Heart left ventricle (tissue), 16 donors: ENCODE measurements around the gene ARHGAP24. TPM values are rescaled to one million over a fixed set of nuclear protein-coding genes. Genes with fewer than 3 reads are reported as not detected.
A peak's percentile ranks its signal among the peaks of the same experiment; 100 is the strongest.

ENCODE experiments used
- ATAC-seq, 4 donors: fragments of 200-7000 bp; cut with Tn5 transposase; one replicate each; pipeline ENCODE4 v1.9.1; 2020 to 2022; ENCODE audit warnings: moderate library complexity in 4 of 4, mild to moderate bottlenecking in 3 of 4, moderate number of reproducible peaks in 1 of 4
- DNase-seq, 5 donors: peaks; one replicate each; pipeline ENCODE4 v3.0.0-alpha.2; 2020
- H3K27ac ChIP-seq, 12 donors: fragments of 200-600 bp; sonication (generic) in 4 of 12; one replicate each; pipeline versions ENCODE4 v1.5.0 to v1.8.0; 2016 to 2022; ENCODE audit warnings: mild to moderate bottlenecking in 2 of 12
- H3K27me3 ChIP-seq, 9 donors: fragments of 200-600 bp; sonication (generic) in 2 of 9; one replicate each; pipeline versions ENCODE4 v1.5.1 to v1.8.0; 2016 to 2022; ENCODE audit warnings: mild to moderate bottlenecking in 3 of 9
- H3K36me3 ChIP-seq, 9 donors: fragments of 200-600 bp; sonication (generic) in 2 of 9; one replicate each; pipeline versions ENCODE4 v1.5.0 to v1.8.0; 2018 to 2022; ENCODE audit warnings: mild to moderate bottlenecking in 2 of 9
- H3K4me1 ChIP-seq, 12 donors: fragments of 200-600 bp; sonication (generic) in 4 of 12; one replicate each; pipeline versions ENCODE4 v1.5.0 to v1.8.0; 2016 to 2022; ENCODE audit warnings: mild to moderate bottlenecking in 3 of 12
- H3K4me3 ChIP-seq, 12 donors: fragments of 200-600 bp; sonication (generic) in 4 of 12; one replicate each; pipeline versions ENCODE4 v1.5.0 to v1.8.0; 2017 to 2022; ENCODE audit warnings: mild to moderate bottlenecking in 9 of 12, moderate library complexity in 4 of 12
- H3K9me3 ChIP-seq, 12 donors: fragments of 200-600 bp; sonication (generic) in 4 of 12; one replicate each; pipeline versions ENCODE4 v1.5.0 to v1.8.0; 2016 to 2022; ENCODE audit warnings: mild to moderate bottlenecking in 1 of 12
- CTCF ChIP-seq, 12 donors: fragments of 200-600 bp; sonication (generic) in 4 of 12; IDR thresholded peaks; one replicate each; pipeline versions ENCODE4 v1.5.0 to v1.8.0; 2018 to 2022; ENCODE audit warnings: antibody characterized with exemption in 12 of 12, mild to moderate bottlenecking in 5 of 12
- POLR2A ChIP-seq, 2 donors: fragments of 450-650 bp; IDR thresholded peaks; one replicate each; pipeline ENCODE4 v1.6.1; 2017; ENCODE audit warnings: antibody characterized with exemption in 2 of 2, mild to moderate bottlenecking in 2 of 2, moderate library complexity in 2 of 2
- WGBS, 4 donors: extraction: QIAGEN DNeasy Blood & Tissue Kit in 2 of 4; methylation state at CpG; one replicate each; pipeline versions ENCODE4 v1.1.5 to v1.1.7; 2013 to 2018; 5-methylcytosine and 5-hydroxymethylcytosine counted together
- intact Hi-C, 10 donors: fragments of 100-400 bp; cut with DNase I; formaldehyde crosslinking; loops; one replicate each; pipeline versions ENCODE4 v1.11.1 to v1.14.2; 2022
- polyA plus RNA-seq, 2 donors: library from polyadenylated mRNA; stranded (reverse); fragments of 200-250 nt; gene quantifications; one replicate each; pipeline ENCODE4 v1.2.3, GENCODE V29; 2013
- total RNA-seq, 9 donors: library from RNA; depleted of rRNA in 2 of 9; stranded (reverse); fragments of >200 nt in 2 of 9; fragmentation: NEBNext Ultra II Directional in 3 of 9; extraction: Animal tissue kit (Norgen Biotek cat#: 25700) in 3 of 9; gene quantifications; one replicate each; pipeline versions ENCODE4 v1.1.0 to v1.2.4, GENCODE V29; 2016 to 2023
- donor health status: ischemic (EF 13 %, LVEDD 7.1; RV severe dilation, severe dysfunction).
- donor health status: healthy with polysubstance abuse.
- donor health status: DM: no; HTN: yes; CAD: no.
- donor health status: DM: no; HTN: no; CAD: no.
- donor health status: ischemic (EF 25% LVEDD 6.9; RV normal size, moderate dysfunction).
- donor health status: ischemic (EF 25% LVEDD 5.7; RV mildly dilated, moderate dysfunction).
- donor health status: healthy.
- donor health status: DM: yes; HTN: yes; CAD: no.
- donor health status: ischemic (EF 35%, LVEDD 5.7; RV mildly dilated, moderate dysfunction).
- donor health status: nonischemic (EF 11% LVEDD 7.7; RV severe dilation, severe dysfunction).
- donor health status: DM: yes; HTN: yes; CAD: no.
- donor health status: PGD.
- donor health status: ischemic (EF 29% LVEDD 5.4; RV normal size, mild dysfunction).
- donor health status: nonischemic (EF 23%, LVEDD 6.1; RV moderate dilation, normal function).

ARHGAP24 gene
- total and polyA plus RNA-seq, 11 donors, result 4.5 to 36.9 (median 18.9) TPM

GRCh38 chr4:85707611-85708010 is 232.7 kb downstream of the ARHGAP24 start:
- no peak for DNase-seq
- Histone ChIP-seq H3K27me3 (no peaks in the 10 kb centered on the region), H3K9me3 (no peaks in the 10 kb centered on the region), H3K27ac (peak overlapping the region in 3 of 12 donors; percentile 30 to 37 (median 32)), H3K4me3 (peak overlapping the region in 2 of 12 donors; percentile 19 to 24), H3K4me1 (peaks cover 0 to 20% (median 5%) of the 10 kb centered on the region in 12 donors), H3K36me3 (no peaks in the 10 kb centered on the region)
- WGBS, 4 donors, result 40 to 59% (median 48%) methylated on average over 5 of the region's 5 CpGs
- intact Hi-C loops, result no loop called here
- ATAC-seq, result peak in 1 of 4 donors; percentile 74
- TF ChIP-seq POLR2A (IDR thresholded peaks at IDR 0.05) (no peak), CTCF (IDR thresholded peaks at IDR 0.05) (no peak)

DNA sequence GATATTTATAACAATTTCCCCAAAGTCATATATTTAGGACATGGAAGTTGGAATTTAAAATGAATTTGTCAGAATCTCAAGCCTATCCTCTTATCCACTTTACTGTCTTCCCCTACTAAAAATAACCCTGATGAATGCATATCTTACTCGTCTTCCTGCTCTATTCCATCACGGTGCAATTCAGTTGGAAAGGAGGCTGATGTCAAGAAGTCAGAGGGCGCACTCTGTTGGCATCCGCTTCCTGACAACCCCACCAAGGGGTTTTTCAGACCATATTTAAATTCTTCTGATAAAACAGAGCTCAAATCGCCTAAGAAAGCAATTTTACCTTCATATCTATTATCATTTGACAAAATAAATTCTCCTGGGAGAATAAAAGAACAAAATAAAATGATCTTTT is 233.5 kb downstream of the ARHGAP24 start:
- Histone ChIP-seq H3K27ac (peak overlapping the region in 2 of 12 donors; percentile 30 to 32), H3K9me3 (no peaks in the 10 kb centered on the region), H3K27me3 (no peaks in the 10 kb centered on the region), H3K36me3 (no peaks in the 10 kb centered on the region), H3K4me1 (peaks cover 0 to 13% (median 5%) of the 10 kb centered on the region in 12 donors), H3K4me3 (no peak overlapping the region)
- TF ChIP-seq POLR2A (IDR thresholded peaks at IDR 0.05), result no peak
- TF ChIP-seq CTCF (IDR thresholded peaks at IDR 0.05), result no peak
- ATAC-seq, result no peak
- intact Hi-C loops, result no loop called here
- 36 to 48% (median 42%) methylated on average over 5 of the region's 5 CpGs for WGBS, 4 donors
- DNase-seq, result no peak

GRCh38 chr4:85713005-85713404 is 238.1 kb downstream of the ARHGAP24 start:
- H3K36me3 ChIP-seq, result no peaks in the 10 kb centered on the region
- WGBS, 4 donors, result 93 to 97% (median 93%) methylated on average over 5 of the region's 5 CpGs
- no peaks in the 10 kb centered on the region for H3K27me3 ChIP-seq
- intact Hi-C loops, result no loop called here
- no peak for DNase-seq
- ATAC-seq, result no peak
- no peaks in the 10 kb centered on the region for H3K9me3 ChIP-seq
- H3K27ac ChIP-seq, result no peak overlapping the region
- H3K4me3 ChIP-seq, result no peak overlapping the region
- TF ChIP-seq POLR2A (IDR thresholded peaks at IDR 0.05) (no peak), CTCF (IDR thresholded peaks at IDR 0.05) (no peak)
- peaks cover 0 to 38% (median 5%) of the 10 kb centered on the region in 12 donors for H3K4me1 ChIP-seq

DNA sequence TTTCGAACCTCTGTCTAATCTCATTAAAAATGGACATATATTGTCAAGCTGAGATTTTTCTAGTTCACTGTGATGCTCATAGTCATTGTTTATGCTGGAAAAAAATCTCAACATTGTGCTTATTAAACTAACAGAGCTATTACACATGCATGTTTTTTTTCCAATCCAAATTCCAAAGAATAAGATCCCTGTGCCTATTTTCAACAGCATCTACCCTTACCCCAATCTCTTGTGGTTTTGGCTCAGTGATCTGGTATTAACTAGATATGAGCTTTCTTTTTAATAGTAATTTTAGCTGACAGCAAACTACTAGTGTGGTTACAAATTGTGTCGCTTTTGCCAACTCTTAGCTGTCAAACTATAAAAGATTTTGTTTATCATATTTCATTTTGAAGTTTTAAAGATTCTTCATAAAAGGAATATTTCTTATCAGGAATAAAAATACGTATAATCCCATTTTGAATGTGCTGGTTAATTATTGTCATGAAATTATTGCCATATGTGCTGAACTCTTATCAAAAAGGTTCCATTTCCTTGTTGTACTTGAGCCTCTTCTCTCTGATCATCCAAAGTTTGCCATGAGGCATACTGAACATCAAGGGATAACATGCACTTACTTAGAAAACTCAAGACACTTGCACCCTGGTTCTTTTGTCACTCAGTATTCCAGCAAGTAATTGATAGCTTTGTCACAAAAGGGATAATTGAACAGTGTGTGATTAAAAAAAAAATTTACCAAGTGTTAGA is 241.2 kb downstream of the ARHGAP24 start:
- ATAC-seq, result no peak
- intact Hi-C loops, result no loop called here

More for the DNA sequence above, 241.2 kb downstream of the ARHGAP24 start:
- Histone ChIP-seq H3K36me3 (no peaks in the 10 kb centered on the region), H3K4me3 (no peak overlapping the region), H3K27ac (peak overlapping the region in 1 of 12 donors; percentile 61), H3K4me1 (peaks cover 0 to 30% (median 0%) of the 10 kb centered on the region in 12 donors), H3K27me3 (no peaks in the 10 kb centered on the region), H3K9me3 (no peaks in the 10 kb centered on the region)
- 58 to 64% (median 59%) methylated on average over 3 of the region's 3 CpGs for WGBS, 4 donors
- no peak for TF ChIP-seq POLR2A (IDR thresholded peaks at IDR 0.05)
- no peak for TF ChIP-seq CTCF (IDR thresholded peaks at IDR 0.05)
- DNase-seq, result no peak
